ENCODE results near the gene SRRM3.
A peak's percentile ranks its signal among the peaks of the same experiment; 100 is the strongest.
"Not testable (repeated sequence)": the region's sequence is repeated elsewhere in the genome, so short reads cannot be mapped to it uniquely, and the experiment has no call there.

Gene SRRM3

GRCh38 chr7:76201732-76202665 lies at the start of gene SRRM3:
TSS of gene SRRM3 (plus strand) at chr7:76201896. CDS start at chr7:76235067, 33,171 bp downstream.
- DNase-seq (ENCODE audit: low read depth, low spot score): peak; percentile 70
- in situ Hi-C loops (cut with HindIII; ENCODE audit: low sequenced_read_pairs): no loop called here
- TF ChIP-seq CTCF (IDR thresholded peaks at IDR 0.05; ENCODE audit: low read depth, low read length): peak; percentile 61
- H3K4me3 ChIP-seq (ENCODE audit: low read depth, low read length): no peak within 1 kb of the TSS

- in situ Hi-C loops (cut with HindIII; ENCODE audit: low sequenced_read_pairs): no loop called here
- H3K4me3 ChIP-seq (ENCODE audit: low read depth, low read length): no peak overlapping the region
- DNase-seq (ENCODE audit: low read depth, low spot score): no peak
- TF ChIP-seq CTCF (IDR thresholded peaks at IDR 0.05; ENCODE audit: low read depth, low read length): no peak
These were observed 49.8 kb upstream of the SRRM3 start for GRCh38 chr7:76151932-76152331.

GRCh38 chr7:76153571-76154230 lies 48.0 kb upstream of the SRRM3 start:
- in situ Hi-C loops (cut with HindIII; ENCODE audit: low sequenced_read_pairs); H3K4me3 ChIP-seq (ENCODE audit: low read depth, low read length): not testable (repeated sequence)
- DNase-seq (ENCODE audit: low read depth, low spot score): peak; percentile 48

GRCh38 chr7:76155938-76156337 lies 45.8 kb upstream of the SRRM3 start:
- no peak for DNase-seq (ENCODE audit: low read depth, low spot score)
- in situ Hi-C loops (cut with HindIII; ENCODE audit: low sequenced_read_pairs): no loop called here
- no peak overlapping the region for H3K4me3 ChIP-seq (ENCODE audit: low read depth, low read length)
- TF ChIP-seq CTCF (IDR thresholded peaks at IDR 0.05; ENCODE audit: low read depth, low read length): no peak

- H3K4me3 ChIP-seq (ENCODE audit: low read depth, low read length); in situ Hi-C loops (cut with HindIII; ENCODE audit: low sequenced_read_pairs); DNase-seq (ENCODE audit: low read depth, low spot score): not testable (repeated sequence)
These were observed 44.6 kb upstream of the SRRM3 start for GRCh38 chr7:76156992-76157685.

- DNase-seq (ENCODE audit: low read depth, low spot score); H3K4me3 ChIP-seq (ENCODE audit: low read depth, low read length); in situ Hi-C loops (cut with HindIII; ENCODE audit: low sequenced_read_pairs): not testable (repeated sequence)
These were observed 43.3 kb upstream of the SRRM3 start for GRCh38 chr7:76158416-76158815.

GRCh38 chr7:76162416-76163170 lies 39.1 kb upstream of the SRRM3 start:
- DNase-seq (ENCODE audit: low read depth, low spot score); H3K4me3 ChIP-seq (ENCODE audit: low read depth, low read length); in situ Hi-C loops (cut with HindIII; ENCODE audit: low sequenced_read_pairs): not testable (repeated sequence)

- DNase-seq (ENCODE audit: low read depth, low spot score); H3K4me3 ChIP-seq (ENCODE audit: low read depth, low read length); in situ Hi-C loops (cut with HindIII; ENCODE audit: low sequenced_read_pairs): not testable (repeated sequence)
These were observed 37.9 kb upstream of the SRRM3 start for GRCh38 chr7:76163812-76164211.
